Ovary (tissue), 9 donors: ENCODE measurements around the gene RND2. TPM values are rescaled to one million over a fixed set of nuclear protein-coding genes. Genes with fewer than 3 reads are reported as not detected.
"Not testable (repeated sequence)": the region's sequence is repeated elsewhere in the genome, so short reads cannot be mapped to it uniquely, and the experiment has no call there.

ENCODE experiments used
- DNase-seq, 5 donors: peaks; one replicate each; pipeline ENCODE4 v3.0.0-alpha.2; 2019 to 2020
- H3K27ac ChIP-seq, 2 donors: fragments of 200-600 bp; one replicate each; pipeline versions ENCODE4 v1.5.1 to v1.8.0; 2019 to 2022
- H3K27me3 ChIP-seq: fragments of 200-600 bp; one replicate; pipeline ENCODE4 v1.8.0; 2022
- H3K36me3 ChIP-seq: fragments of 200-600 bp; sonication (generic); one replicate; pipeline ENCODE4 v1.5.1; 2019
- H3K4me1 ChIP-seq: one replicate; pipeline ENCODE4 v1.8.1; 2013; ENCODE audit warnings: mild to moderate bottlenecking, moderate library complexity; ENCODE audit not compliant: insufficient read depth
- H3K4me3 ChIP-seq: fragments of 200-600 bp; sonication (generic); one replicate; pipeline ENCODE4 v1.5.1; 2017
- H3K9me3 ChIP-seq, 2 donors: fragments of 200-600 bp in 1 of 2; sonication (generic) in 1 of 2; one replicate each; pipeline versions ENCODE4 v1.5.1 to v1.8.1; 2013 to 2019; ENCODE audit warnings: mild to moderate bottlenecking in 1 of 2, moderate library complexity in 1 of 2
- CTCF ChIP-seq, 3 donors: fragments of 450-650 bp in 2 of 3; fragments of 200-600 bp in 1 of 3; IDR thresholded peaks; one replicate each; pipeline versions ENCODE4 v1.5.1 to v1.8.0; 2016 to 2022; ENCODE audit warnings: antibody characterized with exemption in 3 of 3, mild to moderate bottlenecking in 1 of 3
- EP300 ChIP-seq: sonication (generic); formaldehyde crosslinking; IDR thresholded peaks from one replicate; pipeline ENCODE4 v1.6.1; 2017; ENCODE audit warnings: antibody characterized with exemption
- POLR2A ChIP-seq: fragments of 450-650 bp; IDR thresholded peaks from one replicate; pipeline ENCODE4 v1.6.1; 2017; ENCODE audit warnings: antibody characterized with exemption, mild to moderate bottlenecking, moderate library complexity
- WGBS, 3 donors: extraction: QIAGEN DNeasy Blood & Tissue Kit in 1 of 3; methylation state at CpG; one replicate each; pipeline versions ENCODE4 v1.1.5 to v1.1.7; 2013 to 2017; 5-methylcytosine and 5-hydroxymethylcytosine counted together
- intact Hi-C, 4 donors: fragments of 100-400 bp; cut with DNase I; formaldehyde crosslinking; loops; one replicate each; pipeline versions ENCODE4 v1.11.0 to v1.15.1; 2022 to 2023
- polyA plus RNA-seq, 2 donors: library from polyadenylated mRNA; stranded (reverse); fragments of 200-250 nt in 1 of 2; fragments of 350-450 nt in 1 of 2; fragmentation: Illumina TruSeq in 1 of 2; extraction: RNeasy Lipid Tissue Mini Kit (QIAGEN cat#74804) in 1 of 2; gene quantifications; one replicate each; pipeline ENCODE4 v1.2.3, GENCODE V29; 2013 to 2014
- total RNA-seq, 7 donors: library from RNA; depleted of rRNA in 2 of 7; stranded (reverse); fragments of >200 nt in 2 of 7; fragmentation: NEBNext Ultra II Directional in 3 of 7; extraction: Animal tissue kit (Norgen Biotek cat#: 25700) in 3 of 7; gene quantifications; one replicate each; pipeline versions ENCODE4 v1.1.0 to v1.2.4, GENCODE V29; 2016 to 2023
- donor health status: DM: no; HTN: no; CAD: no; lungs with moderate emphysema.
- donor health status: DM: no; HTN: no; CAD: no.
- donor health status: Bipolar disorder and iron deficiency.
- donor health status: DM: yes; HTN: yes; CAD: no.
- donor health status: DM: no; HTN: no; CAD: no.
- donor health status: DM: yes; HTN: yes; CAD: no.

Gene RND2
- total and polyA plus RNA-seq, 9 donors = 2.5 to 11.6 (median 6.0) TPM

GRCh38 chr17:42989726-42990652 lies 35.0 kb upstream of the RND2 start:
- no peak overlapping the region for H3K27ac ChIP-seq
- intact Hi-C loops = loop anchor here in 1 of 4 donors (10.0 kb wide), 1 partner anchor 145 kb away; the partner anchor contains the start of gene AOC2
- H3K27me3 ChIP-seq = no peaks in the 10 kb centered on the region
- H3K4me3 ChIP-seq = no peak overlapping the region
- H3K4me1 ChIP-seq = no peaks in the 10 kb centered on the region
- H3K9me3 ChIP-seq = no peaks in the 10 kb centered on the region
- no peak for DNase-seq
- 88 to 91% (median 90%) methylated on average over 6 of the region's 6 CpGs for WGBS, 3 donors
- H3K36me3 ChIP-seq = no peaks in the 10 kb centered on the region
- TF ChIP-seq POLR2A = no peak
- no peak for TF ChIP-seq EP300
- TF ChIP-seq CTCF (IDR thresholded peaks at IDR 0.05) = no peak

GRCh38 chr17:42991471-42991870 lies 33.6 kb upstream of the RND2 start:
- WGBS, 3 donors = 91 to 95% (median 92%) methylated on average over 6 of the region's 6 CpGs
- DNase-seq = no peak
- Histone ChIP-seq H3K4me3 (no peak overlapping the region), H3K27me3 (no peaks in the 10 kb centered on the region), H3K27ac (no peak overlapping the region), H3K4me1 (no peaks in the 10 kb centered on the region), H3K9me3 (no peaks in the 10 kb centered on the region), H3K36me3 (no peaks in the 10 kb centered on the region)
- TF ChIP-seq POLR2A (no peak), CTCF (IDR thresholded peaks at IDR 0.05) (no peak), EP300 (no peak)
- intact Hi-C loops = loop anchor here in 1 of 4 donors (10.0 kb wide), 1 partner anchor 147 kb away; the partner anchor contains the start of gene AOC2

- no peaks in the 10 kb centered on the region for H3K27me3 ChIP-seq
- DNase-seq = no peak
- no peak overlapping the region for H3K4me3 ChIP-seq
- TF ChIP-seq POLR2A (no peak), CTCF (IDR thresholded peaks at IDR 0.05) (no peak), EP300 (no peak)
- H3K4me1 ChIP-seq = peaks cover 2% of the 10 kb centered on the region
- WGBS, 3 donors = 52 to 69% (median 58%) methylated on average over 5 of the region's 5 CpGs
- H3K9me3 ChIP-seq = no peaks in the 10 kb centered on the region
- no peaks in the 10 kb centered on the region for H3K36me3 ChIP-seq
- intact Hi-C loops = loop anchor here in 1 of 4 donors (10.0 kb wide), 1 partner anchor 148 kb away; the partner anchor contains the start of gene AOC2
- H3K27ac ChIP-seq = no peak overlapping the region
Measured at GRCh38 chr17:42992872-42993271, 32.2 kb upstream of the RND2 start.

GRCh38 chr17:42993913-42994312 lies 31.1 kb upstream of the RND2 start:
- intact Hi-C loops = loop anchor here in 1 of 4 donors (10.0 kb wide), 1 partner anchor 149 kb away; the partner anchor contains the start of gene AOC2
- not testable (repeated sequence) for H3K36me3 ChIP-seq

More at GRCh38 chr17:42993913-42994312, 31.1 kb upstream of the RND2 start:
- H3K4me1 ChIP-seq, H3K27me3 ChIP-seq, H3K4me3 ChIP-seq, H3K27ac ChIP-seq, DNase-seq, H3K9me3 ChIP-seq: not testable (repeated sequence)
- WGBS, 3 donors = 83 to 87% (median 84%) methylated on average over 10 of the region's 10 CpGs
